Activated B cell treated with CpG ODN at 0.5 μM for 24 hours (primary cell): Measurements from ENCODE around the gene HLTF. TPM values are rescaled to one million over a fixed set of nuclear protein-coding genes. Genes with fewer than 3 reads are reported as not detected.

Source experiments
- ATAC-seq: fragments of 200-7000 bp; cut with Tn5 transposase; one replicate; pipeline ENCODE4 v1.10.0; 2021; ENCODE audit warnings: low read depth, mild to moderate bottlenecking, moderate library complexity
- CTCF ChIA-PET: fragments of 350-600 bp; sonication (Branson Sonifier 250); formaldehyde crosslinking; loops from one replicate; lab custom pipeline; 2021; ENCODE audit warnings: antibody characterized with exemption; lab: Charles Lee
- POLR2A ChIA-PET: fragments of 350-600 bp; sonication (Branson Sonifier 250); formaldehyde crosslinking; loops from one replicate; lab custom pipeline; 2021; ENCODE audit warnings: antibody characterized with exemption; lab: Charles Lee
- DNase-seq: peaks from one replicate; pipeline ENCODE4 v3.0.0; 2022
- H3K27ac Mint-ChIP-seq: one replicate; pipeline ENCODE4 v1.8.0; 2020; ENCODE audit warnings: mixed read lengths
- H3K27me3 Mint-ChIP-seq: one replicate; pipeline ENCODE4 v1.8.0; 2021; ENCODE audit warnings: mixed read lengths
- H3K36me3 Mint-ChIP-seq: one replicate; pipeline ENCODE4 v1.8.0; 2021; ENCODE audit warnings: low read depth, mixed read lengths
- H3K4me1 Mint-ChIP-seq: one replicate; pipeline ENCODE4 v1.8.0; 2021; ENCODE audit warnings: mixed read lengths
- H3K4me3 Mint-ChIP-seq: one replicate; pipeline ENCODE4 v1.8.0; 2020; ENCODE audit warnings: mild to moderate bottlenecking, mixed read lengths
- H3K9me3 Mint-ChIP-seq: one replicate; pipeline ENCODE4 v1.8.0; 2020; ENCODE audit warnings: mixed read lengths
- CTCF ChIP-seq: fragments of 200-600 bp; IDR thresholded peaks from one replicate; pipeline ENCODE4 v1.8.0; 2022; ENCODE audit warnings: antibody characterized with exemption, mild to moderate bottlenecking
- intact Hi-C: fragments of 100-400 bp; cut with micrococcal nuclease; formaldehyde crosslinking; loops from one replicate; pipeline ENCODE4 v1.15.1; 2024
- total RNA-seq: library from RNA; stranded (reverse); gene quantifications from 2 replicates; pipeline ENCODE4 v1.2.3, GENCODE V29; 2022

HLTF gene
- total RNA-seq, 1 donor from 2014 or later = 16.4 TPM

DNA sequence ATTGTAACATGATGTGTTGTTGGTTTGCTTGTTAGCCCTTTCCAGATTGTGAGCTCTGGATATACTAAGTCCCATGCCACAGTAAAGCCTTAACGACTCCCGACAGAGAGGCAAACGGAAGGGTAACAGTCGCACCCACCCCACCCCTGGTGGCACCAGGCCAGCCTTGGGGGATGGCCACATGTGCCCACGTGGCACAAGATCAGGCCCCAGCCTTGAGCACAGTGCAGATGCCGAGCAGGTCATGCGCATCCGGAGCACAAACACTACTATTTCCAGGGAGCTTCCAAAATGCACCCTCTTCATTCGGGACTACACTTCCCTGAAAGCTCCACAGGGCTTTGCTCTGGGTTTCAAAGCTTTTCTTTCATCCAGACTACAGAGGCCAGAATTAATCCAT, 32.4 kb upstream of the HLTF start:
- TF ChIP-seq CTCF = no peak
- Mint-ChIP-seq H3K27me3 (no peaks in the 10 kb centered on the region), H3K4me3 (no peak overlapping the region), H3K4me1 (peaks cover 7% of the 10 kb centered on the region), H3K36me3 (no peaks in the 10 kb centered on the region), H3K27ac (no peak overlapping the region), H3K9me3 (no peaks in the 10 kb centered on the region)
- ChIA-PET POLR2A (no interaction called here), CTCF (interaction anchor here (1.2 to 8.6 kb wide), 6 partner anchors 11 to 164 kb away, joined by 3 to 208 read pairs (median 22); partner anchors contain the start of gene HPS3)
- ATAC-seq (no peak), DNase-seq (no peak)
- intact Hi-C loops = no loop called here

DNA sequence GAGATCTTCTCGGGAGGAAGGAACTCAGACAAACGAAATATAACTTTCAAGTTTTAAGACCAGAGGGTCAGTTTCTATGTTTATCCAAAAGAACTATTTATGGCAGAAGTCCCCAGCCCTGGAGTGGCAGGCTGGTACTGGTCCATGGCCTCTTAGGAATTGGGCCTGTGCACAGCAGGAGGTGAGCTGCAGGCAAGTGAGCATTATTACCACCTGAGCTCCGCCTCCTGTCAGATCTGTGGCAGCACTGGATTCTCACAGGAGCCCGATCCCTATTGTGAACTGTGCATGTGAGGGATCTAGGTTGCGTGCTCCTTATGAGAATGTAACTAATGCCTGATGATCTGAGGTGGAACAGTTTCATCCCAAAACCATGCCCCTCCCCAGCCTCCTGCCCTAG, 28.8 kb upstream of the HLTF start:
- TF ChIP-seq CTCF = no peak
- DNase-seq (no peak), ATAC-seq (no peak)
- intact Hi-C loops = no loop called here
- no peak overlapping the region for H3K27ac Mint-ChIP-seq
- peaks cover 2% of the 10 kb centered on the region for H3K27me3 Mint-ChIP-seq
- CTCF ChIA-PET = interaction anchor here (8.6 kb wide), 1 partner anchor 160 kb away, joined by 208 read pairs; no protein-coding TSS in a partner anchor
- peaks cover 2% of the 10 kb centered on the region for H3K4me1 Mint-ChIP-seq
- no peaks in the 10 kb centered on the region for H3K36me3 Mint-ChIP-seq
- H3K4me3 Mint-ChIP-seq = no peak overlapping the region
- no peaks in the 10 kb centered on the region for H3K9me3 Mint-ChIP-seq
- POLR2A ChIA-PET = no interaction called here

GRCh38 chr3:149114458-149114857, 28.1 kb upstream of the HLTF start:
- H3K27me3 Mint-ChIP-seq = peaks cover 2% of the 10 kb centered on the region
- H3K36me3 Mint-ChIP-seq = no peaks in the 10 kb centered on the region
- no peak overlapping the region for H3K27ac Mint-ChIP-seq
- H3K4me1 Mint-ChIP-seq = no peaks in the 10 kb centered on the region
- intact Hi-C loops = no loop called here
- ChIA-PET POLR2A (no interaction called here), CTCF (no interaction called here)
- no peaks in the 10 kb centered on the region for H3K9me3 Mint-ChIP-seq
- DNase-seq (no peak), ATAC-seq (no peak)
- no peak for TF ChIP-seq CTCF
- no peak overlapping the region for H3K4me3 Mint-ChIP-seq

GRCh38 chr3:149104484-149104883, 18.2 kb upstream of the HLTF start:
- no peaks in the 10 kb centered on the region for H3K36me3 Mint-ChIP-seq
- CTCF ChIA-PET = no interaction called here
- intact Hi-C loops = no loop called here
- H3K9me3 Mint-ChIP-seq = peaks cover 8% of the 10 kb centered on the region
- no peak for DNase-seq
- no peaks in the 10 kb centered on the region for H3K4me1 Mint-ChIP-seq
- no peak for ATAC-seq
- no peak for TF ChIP-seq CTCF
- H3K27me3 Mint-ChIP-seq = peaks cover 2% of the 10 kb centered on the region
- no peak overlapping the region for H3K27ac Mint-ChIP-seq
- no peak overlapping the region for H3K4me3 Mint-ChIP-seq
- POLR2A ChIA-PET = no interaction called here

DNA sequence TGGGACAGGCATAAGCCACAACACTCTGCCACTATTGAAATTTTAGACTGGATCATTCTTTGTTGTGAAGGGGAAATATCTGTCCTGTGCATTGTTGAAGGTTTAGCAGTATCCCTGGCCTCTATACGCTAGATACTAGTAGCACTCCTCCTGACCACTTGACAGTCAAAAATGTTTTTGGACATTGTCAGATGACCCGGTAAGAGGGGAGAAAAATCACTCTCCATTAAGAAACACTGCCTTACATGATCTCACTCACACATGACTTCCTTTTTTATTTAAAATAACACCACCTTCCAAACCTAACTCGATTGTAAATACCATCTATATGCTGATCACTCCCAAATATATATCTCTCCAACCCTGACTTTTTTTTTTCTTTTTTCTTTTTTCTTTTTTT, 15.3 kb upstream of the HLTF start:
- H3K4me1 Mint-ChIP-seq = no peaks in the 10 kb centered on the region
- intact Hi-C loops = no loop called here
- ChIA-PET CTCF (no interaction called here), POLR2A (no interaction called here)
- no peak for DNase-seq
- H3K9me3 Mint-ChIP-seq = peaks cover 7% of the 10 kb centered on the region
- ATAC-seq = no peak
- H3K27me3 Mint-ChIP-seq = peaks cover 2% of the 10 kb centered on the region
- no peak overlapping the region for H3K4me3 Mint-ChIP-seq
- no peak for TF ChIP-seq CTCF
- H3K36me3 Mint-ChIP-seq = no peaks in the 10 kb centered on the region
- no peak overlapping the region for H3K27ac Mint-ChIP-seq
